ENCODE results near the gene SP2.

GRCh38 chr17:47946929-47947397, 50.9 kb downstream of the SP2 start:
- TF ChIP-seq TAF1 (IDR thresholded peaks at IDR 0.05; ENCODE audit: low read depth, low read length) (no peak), POLR2A (IDR thresholded peaks at IDR 0.05; ENCODE audit: low read depth, low read length) (no peak), POLR2AphosphoS5 (IDR thresholded peaks at IDR 0.05; ENCODE audit: low read depth, low read length) (no peak), PAX5 (IDR thresholded peaks at IDR 0.05; ENCODE audit: insufficient read depth, low read length, severe bottlenecking) (no peak)

All from GM12891 (cell line).